Upper lobe of left lung (tissue), 4 donors: ENCODE data around the gene BTG2.

Experiments used
- CTCF ChIP-seq, 6 experiments: fragments of 450-650 bp in 4 of 6; fragments of 200-600 bp in 2 of 6; sonication (generic) in 2 of 6; IDR thresholded peaks; one replicate each; pipeline ENCODE4 v1.5.1; 2016 to 2019; ENCODE audit warnings: antibody characterized with exemption in 6 of 6
- EP300 ChIP-seq, 4 donors: sonication (generic); formaldehyde crosslinking; IDR thresholded peaks; one replicate each; pipeline ENCODE4 v1.5.1; 2017; ENCODE audit warnings: antibody characterized with exemption in 4 of 4, control low read depth in 2 of 4
- POLR2A ChIP-seq, 4 donors: fragments of 450-650 bp; IDR thresholded peaks; one replicate each; pipeline ENCODE4 v1.5.1; 2016 to 2017; ENCODE audit warnings: antibody characterized with exemption in 4 of 4, mild to moderate bottlenecking in 2 of 4
- POLR2AphosphoS5 ChIP-seq, 2 donors: sonication (generic); formaldehyde crosslinking; IDR thresholded peaks; one replicate each; pipeline ENCODE4 v1.5.1; 2017; ENCODE audit warnings: antibody characterized with exemption in 2 of 2

- no peak for TF ChIP-seq CTCF (IDR thresholded peaks at IDR 0.05)
- no peak for TF ChIP-seq EP300 (IDR thresholded peaks at IDR 0.05)
- no peak for TF ChIP-seq POLR2AphosphoS5 (IDR thresholded peaks at IDR 0.05)
- no peak for TF ChIP-seq POLR2A (IDR thresholded peaks at IDR 0.05)
These were observed 12.3 kb downstream of the BTG2 start for GRCh38 chr1:203317429-203318228.
